Progenitor cell of endocrine pancreas (in vitro differentiated cells): Measurements from ENCODE around the gene KCNH1. TPM values are rescaled to one million over a fixed set of nuclear protein-coding genes. Genes with fewer than 3 reads are reported as not detected.
A peak's percentile ranks its signal among the peaks of the same experiment; 100 is the strongest.
"Not testable (repeated sequence)": the region's sequence is repeated elsewhere in the genome, so short reads cannot be mapped to it uniquely, and the experiment has no call there.

Experiments used
- DNase-seq: peaks from one replicate; pipeline ENCODE4 v3.0.0; 2021; ENCODE audit warnings: low spot score; ENCODE audit not compliant: unreplicated experiment
- H3K27ac Mint-ChIP-seq: 2 replicates; pipeline ENCODE4 v1.8.0; 2021; ENCODE audit warnings: mild to moderate bottlenecking, moderate library complexity, mixed read lengths
- H3K27me3 Mint-ChIP-seq: 2 replicates; pipeline ENCODE4 v1.8.0; 2021; ENCODE audit warnings: mixed read lengths
- H3K36me3 Mint-ChIP-seq: 2 replicates; pipeline ENCODE4 v1.8.0; 2022; ENCODE audit warnings: mixed read lengths; ENCODE audit not compliant: insufficient read depth
- H3K4me1 Mint-ChIP-seq: 2 replicates; pipeline ENCODE4 v1.8.0; 2021; ENCODE audit warnings: low read depth, mixed read lengths
- H3K4me3 Mint-ChIP-seq: 2 replicates; pipeline ENCODE4 v1.8.0; 2021; ENCODE audit warnings: low read depth, mild to moderate bottlenecking, moderate library complexity, mixed read lengths
- H3K9me3 Mint-ChIP-seq: 2 replicates; pipeline ENCODE4 v1.8.0; 2021; ENCODE audit warnings: low read depth, mixed read lengths
- CTCF ChIP-seq: fragments of 200-600 bp; sonication (generic); IDR thresholded peaks from one replicate; pipeline ENCODE4 v1.5.0; 2021; ENCODE audit warnings: antibody characterized with exemption, mild to moderate bottlenecking; ENCODE audit not compliant: unreplicated experiment
- total RNA-seq: library from RNA; stranded (reverse); gene quantifications from 2 replicates; pipeline ENCODE4 v1.2.1, GENCODE V29; 2021

The KCNH1 gene
- total RNA-seq, 1 donor from 2014 or later, result 0.38 TPM

- Mint-ChIP-seq H3K27ac (no peak overlapping the region), H3K36me3 (no peaks in the 10 kb centered on the region), H3K4me1 (no peaks in the 10 kb centered on the region), H3K27me3 (no peaks in the 10 kb centered on the region), H3K4me3 (no peak overlapping the region), H3K9me3 (peaks cover 6% of the 10 kb centered on the region)
- no peak for TF ChIP-seq CTCF
- no peak for DNase-seq
Measured at GRCh38 chr1:210980082-210980481, 153.9 kb downstream of the KCNH1 start.

- Mint-ChIP-seq H3K27ac (no peak overlapping the region), H3K9me3 (peaks cover 6% of the 10 kb centered on the region), H3K27me3 (no peaks in the 10 kb centered on the region), H3K36me3 (no peaks in the 10 kb centered on the region), H3K4me3 (no peak overlapping the region), H3K4me1 (no peaks in the 10 kb centered on the region)
- no peak for TF ChIP-seq CTCF
- DNase-seq, result no peak
Measured at GRCh38 chr1:210978974-210979354, 155.0 kb downstream of the KCNH1 start.

- Mint-ChIP-seq H3K4me3 (no peak overlapping the region), H3K9me3 (peaks cover 1% of the 10 kb centered on the region), H3K27ac (no peak overlapping the region), H3K27me3 (no peaks in the 10 kb centered on the region), H3K36me3 (no peaks in the 10 kb centered on the region), H3K4me1 (no peaks in the 10 kb centered on the region)
- no peak for DNase-seq
- TF ChIP-seq CTCF, result no peak
Measured at GRCh38 chr1:210978316-210978973, 155.5 kb downstream of the KCNH1 start.

GRCh38 chr1:210951279-210951678, 182.7 kb downstream of the KCNH1 start:
- no peaks in the 10 kb centered on the region for H3K9me3 Mint-ChIP-seq
- H3K4me3 Mint-ChIP-seq, result no peak overlapping the region
- no peaks in the 10 kb centered on the region for H3K4me1 Mint-ChIP-seq
- peaks cover 7% of the 10 kb centered on the region for H3K27me3 Mint-ChIP-seq
- no peak overlapping the region for H3K27ac Mint-ChIP-seq
- DNase-seq, result no peak
- TF ChIP-seq CTCF, result no peak
- H3K36me3 Mint-ChIP-seq, result no peaks in the 10 kb centered on the region

GRCh38 chr1:210949940-210950546, 183.9 kb downstream of the KCNH1 start:
- not testable (repeated sequence) for H3K9me3 Mint-ChIP-seq, H3K36me3 Mint-ChIP-seq, H3K4me1 Mint-ChIP-seq, H3K4me3 Mint-ChIP-seq, H3K27me3 Mint-ChIP-seq, H3K27ac Mint-ChIP-seq
- peak; percentile 41 for DNase-seq
- TF ChIP-seq CTCF, result peak; percentile 65
